ENCODE measurements around the gene ARSK.

DNA sequence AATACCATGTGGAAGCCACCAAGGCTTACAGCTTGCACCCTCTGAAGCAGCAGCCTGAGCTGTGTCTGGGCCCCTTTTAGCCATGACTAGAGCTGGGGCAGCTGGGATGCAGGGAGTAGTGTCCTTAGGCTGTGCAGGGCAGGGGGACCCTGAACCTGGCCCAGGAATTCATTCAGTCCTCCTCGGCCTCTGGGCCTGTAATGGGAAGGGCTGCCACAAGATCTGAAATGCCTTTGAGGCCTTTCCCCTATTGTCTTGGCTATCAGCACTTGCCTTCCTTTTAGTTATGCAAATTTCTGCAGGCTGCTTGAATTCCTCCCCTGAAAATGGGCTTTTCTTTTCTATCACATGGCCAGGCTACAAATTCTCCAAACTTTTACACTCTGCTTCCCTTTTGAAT, 74.0 kb downstream of the ARSK start:
- TF ChIP-seq, protein P1, sequence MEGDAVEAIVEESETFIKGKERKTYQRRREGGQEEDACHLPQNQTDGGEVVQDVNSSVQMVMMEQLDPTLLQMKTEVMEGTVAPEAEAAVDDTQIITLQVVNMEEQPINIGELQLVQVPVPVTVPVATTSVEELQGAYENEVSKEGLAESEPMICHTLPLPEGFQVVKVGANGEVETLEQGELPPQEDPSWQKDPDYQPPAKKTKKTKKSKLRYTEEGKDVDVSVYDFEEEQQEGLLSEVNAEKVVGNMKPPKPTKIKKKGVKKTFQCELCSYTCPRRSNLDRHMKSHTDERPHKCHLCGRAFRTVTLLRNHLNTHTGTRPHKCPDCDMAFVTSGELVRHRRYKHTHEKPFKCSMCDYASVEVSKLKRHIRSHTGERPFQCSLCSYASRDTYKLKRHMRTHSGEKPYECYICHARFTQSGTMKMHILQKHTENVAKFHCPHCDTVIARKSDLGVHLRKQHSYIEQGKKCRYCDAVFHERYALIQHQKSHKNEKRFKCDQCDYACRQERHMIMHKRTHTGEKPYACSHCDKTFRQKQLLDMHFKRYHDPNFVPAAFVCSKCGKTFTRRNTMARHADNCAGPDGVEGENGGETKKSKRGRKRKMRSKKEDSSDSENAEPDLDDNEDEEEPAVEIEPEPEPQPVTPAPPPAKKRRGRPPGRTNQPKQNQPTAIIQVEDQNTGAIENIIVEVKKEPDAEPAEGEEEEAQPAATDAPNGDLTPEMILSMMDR (IDR thresholded peaks at IDR 0.05) = no peak
- TF ChIP-seq POLR2A (IDR thresholded peaks at IDR 0.05) = no peak
